Erythroblast (primary cell): Measurements from ENCODE around the gene PTCH1.

Source experiments
- DNase-seq, 2 experiments: peaks; one replicate each; lab custom pipeline; 2025; lab: John Stamatoyannopoulos, UW
- GATA1 ChIP-seq: IDR thresholded peaks from 2 replicates; pipeline ENCODE4 v1.6.1; 2011; ENCODE audit warnings: low read depth, mild to moderate bottlenecking, control low read depth, low read length, moderate library complexity
- POLR2A ChIP-seq: IDR thresholded peaks from 2 replicates; pipeline ENCODE4 v1.6.1; 2011; ENCODE audit warnings: mild to moderate bottlenecking, low read length

The PTCH1 gene

DNA sequence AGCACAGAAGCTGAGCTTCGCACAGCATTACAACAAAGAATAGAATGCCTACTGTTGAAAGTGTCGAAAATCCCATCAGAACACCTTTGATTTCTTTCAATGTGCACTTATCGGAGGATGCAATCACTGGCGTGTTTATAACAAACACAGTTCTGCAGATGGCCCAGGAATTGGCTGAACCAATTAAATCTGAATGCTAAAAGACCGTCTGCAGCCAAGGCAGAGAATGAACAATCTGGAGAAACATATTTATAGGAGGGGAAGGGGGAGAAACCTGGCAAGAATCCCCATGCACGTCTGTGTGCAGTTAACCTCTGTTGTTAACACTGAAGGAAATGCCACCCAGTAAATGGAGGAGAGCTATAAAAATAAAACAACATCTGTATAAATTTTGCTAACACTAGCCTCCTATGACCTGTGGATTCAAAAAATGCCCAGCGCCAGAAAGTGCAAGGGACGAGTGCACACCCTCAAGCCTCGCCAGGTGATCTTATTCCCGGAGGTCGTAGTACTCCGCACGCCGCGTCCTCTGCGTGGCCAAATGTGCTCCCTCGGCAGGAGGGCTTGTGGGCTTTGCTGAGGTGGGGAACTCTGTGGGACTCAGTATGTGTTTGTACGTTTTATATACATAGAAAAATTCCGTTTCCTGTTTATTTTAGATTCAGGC is 56.8 kb downstream of the PTCH1 start:
- TF ChIP-seq GATA1 (no peak), POLR2A (no peak)
- no peak for DNase-seq

DNA sequence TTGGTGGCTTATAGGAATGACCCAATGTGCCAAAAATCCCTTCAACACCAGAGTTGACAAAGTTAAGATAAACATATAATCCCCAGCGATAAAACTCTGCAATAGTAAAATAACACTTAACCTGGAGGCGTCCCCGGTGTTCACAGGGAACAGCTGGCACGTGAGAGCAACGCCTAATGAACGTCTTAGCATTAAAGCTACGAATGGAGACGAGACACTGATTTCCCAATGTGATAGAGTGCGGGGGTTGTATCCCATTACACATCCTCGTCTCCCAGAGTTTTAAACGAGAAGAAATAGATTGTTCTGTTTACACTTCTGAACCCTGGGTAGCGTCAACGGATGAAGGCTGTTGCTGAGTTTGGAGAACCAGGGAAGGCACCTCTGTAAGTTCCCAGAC is 57.6 kb downstream of the PTCH1 start:
- TF ChIP-seq GATA1 (no peak), POLR2A (no peak)

DNA sequence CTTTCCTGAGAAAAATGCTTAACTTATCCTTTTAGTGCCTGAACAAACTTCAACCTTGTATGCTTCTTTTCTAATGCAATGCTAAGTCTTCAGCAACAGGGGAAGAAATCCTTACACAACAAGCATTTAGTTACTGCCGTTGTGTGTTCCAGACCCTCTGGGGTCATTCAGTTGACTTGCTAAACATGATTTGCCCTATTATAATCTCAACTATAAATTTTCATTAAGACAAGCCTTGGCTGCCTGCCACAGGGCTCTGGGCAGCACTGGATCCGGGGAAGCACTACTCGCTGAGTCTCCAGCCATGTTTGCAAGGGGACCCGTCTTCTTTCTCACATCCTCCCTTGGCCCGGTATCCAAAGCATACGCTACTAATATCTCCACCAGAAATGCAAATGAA is 58.1 kb downstream of the PTCH1 start:
- DNase-seq: no peak
- TF ChIP-seq GATA1 (no peak), POLR2A (no peak)

More for the DNA sequence above, 57.6 kb downstream of the PTCH1 start:
- no peak for DNase-seq

DNA sequence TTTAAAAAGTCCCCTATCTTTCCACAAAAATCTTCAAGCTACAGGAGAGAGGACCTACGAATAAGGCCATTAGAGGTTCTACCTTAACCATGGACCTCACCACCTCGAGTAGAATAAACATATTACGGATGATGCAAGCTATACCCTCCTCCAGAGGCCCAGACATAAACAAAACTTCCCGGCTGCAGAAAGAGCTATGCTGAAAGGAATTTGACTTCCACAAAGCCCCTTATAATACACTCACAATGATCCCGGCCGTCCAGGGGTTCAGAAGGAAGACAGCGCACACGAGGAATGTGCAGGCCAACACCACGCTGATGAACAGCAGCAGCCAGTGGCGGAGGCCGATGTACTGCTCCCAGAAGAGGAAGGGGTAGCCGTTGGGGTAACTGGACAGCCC is 59.0 kb downstream of the PTCH1 start:
- no peak for DNase-seq
- TF ChIP-seq GATA1 (no peak), POLR2A (no peak)

DNA sequence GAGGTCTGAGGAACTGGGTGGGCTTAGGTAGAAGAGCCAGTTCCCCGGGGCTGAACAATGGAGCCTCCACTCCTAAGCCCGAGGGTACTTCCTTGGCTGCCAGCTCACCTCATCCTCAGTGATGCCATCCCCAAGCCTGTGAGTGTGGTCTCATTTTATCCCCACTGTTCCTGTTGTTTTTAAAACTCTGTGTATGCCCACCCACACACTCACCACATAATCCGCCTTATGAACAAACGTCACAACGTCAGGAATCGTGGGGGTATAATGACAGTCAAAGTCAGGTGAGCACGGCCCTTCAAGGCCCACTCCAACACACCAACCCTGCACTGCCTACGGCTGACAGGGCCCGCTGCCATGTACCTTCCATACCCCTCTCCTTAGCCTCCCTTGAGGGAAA is 61.1 kb downstream of the PTCH1 start:
- no peak for TF ChIP-seq POLR2A
- no peak for TF ChIP-seq GATA1
- no peak for DNase-seq

DNA sequence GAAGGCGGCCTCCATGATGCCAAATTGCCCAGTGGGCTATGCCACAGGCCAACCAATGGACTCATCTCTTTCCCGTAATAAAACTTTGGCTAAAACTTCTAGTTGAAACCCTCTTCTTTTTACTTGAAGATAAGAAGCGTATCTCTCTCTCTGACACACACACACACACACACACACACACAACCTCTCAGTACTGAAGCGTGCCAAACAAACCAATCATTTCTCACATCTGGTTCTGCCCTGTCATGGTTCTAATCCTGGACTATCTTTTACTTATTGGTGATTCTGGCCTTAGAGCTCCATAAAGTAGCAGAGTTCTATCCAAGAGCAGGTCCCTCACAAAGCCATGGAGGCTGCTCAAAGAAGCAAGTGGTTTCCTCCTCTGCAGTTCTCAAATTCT is 64.6 kb downstream of the PTCH1 start:
- TF ChIP-seq GATA1 (no peak), POLR2A (no peak)
- DNase-seq: peak in 1 of 2 experiments; percentile 35

DNA sequence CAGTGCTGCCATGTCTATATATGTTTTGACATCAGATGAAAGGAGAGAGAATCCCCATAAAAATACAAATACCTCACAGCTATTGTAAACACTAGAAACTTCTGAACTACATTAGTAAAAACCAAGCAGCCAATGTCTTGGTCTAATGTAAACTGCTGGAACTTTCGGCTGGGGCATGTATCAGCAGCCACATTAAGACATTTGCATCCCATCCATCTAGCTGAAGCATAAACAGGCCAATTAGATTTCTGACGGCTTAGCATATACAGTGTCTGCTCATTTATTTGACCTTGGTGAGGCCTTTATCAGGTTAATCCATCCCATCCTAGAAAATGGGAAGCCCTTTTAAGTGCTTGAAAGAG is 65.7 kb downstream of the PTCH1 start:
- no peak for TF ChIP-seq POLR2A
- TF ChIP-seq GATA1: no peak
- no peak for DNase-seq

DNA sequence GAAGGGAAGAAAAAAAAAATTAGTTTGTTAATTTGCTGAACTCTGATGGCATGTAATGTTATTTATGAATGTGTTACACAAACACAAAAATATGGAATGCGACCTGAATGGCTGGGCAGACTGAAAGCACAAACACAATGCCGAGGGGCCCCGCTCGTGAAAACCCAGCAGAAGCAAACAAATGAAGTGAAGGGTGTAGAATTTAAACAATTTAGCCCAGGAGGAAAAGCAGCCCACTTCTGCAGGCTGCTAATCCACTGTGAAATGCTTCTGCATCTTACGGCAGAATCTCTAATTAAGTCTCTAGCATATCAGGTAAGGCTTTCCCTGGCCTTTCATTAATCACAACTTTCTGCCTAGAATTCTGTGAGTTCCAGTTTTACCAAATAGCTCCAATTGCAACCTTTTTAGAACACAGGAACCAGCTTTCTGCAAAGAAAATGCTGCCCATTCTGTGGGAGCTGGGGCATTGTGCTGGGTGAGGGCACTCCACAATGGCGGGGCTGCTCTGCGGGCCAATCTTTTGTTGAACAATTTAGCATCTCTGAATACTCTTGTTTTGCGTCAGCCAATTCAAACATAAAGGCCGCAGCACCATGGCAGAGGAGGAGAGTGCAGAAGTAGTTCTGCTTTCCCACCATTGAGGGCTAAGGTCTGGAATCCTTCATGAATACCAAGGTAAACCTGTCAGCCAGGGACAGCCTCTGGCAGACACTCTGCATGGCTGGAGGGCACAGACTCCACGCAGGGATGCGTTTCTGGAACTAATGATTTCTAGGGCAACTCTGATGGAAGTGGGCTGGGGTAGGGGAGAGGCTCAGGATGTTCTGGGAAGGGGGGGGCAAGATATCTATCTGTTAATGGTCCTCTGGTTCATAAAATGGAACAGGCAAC is 66.4 kb downstream of the PTCH1 start:
- DNase-seq: no peak
- no peak for TF ChIP-seq GATA1
- no peak for TF ChIP-seq POLR2A

DNA sequence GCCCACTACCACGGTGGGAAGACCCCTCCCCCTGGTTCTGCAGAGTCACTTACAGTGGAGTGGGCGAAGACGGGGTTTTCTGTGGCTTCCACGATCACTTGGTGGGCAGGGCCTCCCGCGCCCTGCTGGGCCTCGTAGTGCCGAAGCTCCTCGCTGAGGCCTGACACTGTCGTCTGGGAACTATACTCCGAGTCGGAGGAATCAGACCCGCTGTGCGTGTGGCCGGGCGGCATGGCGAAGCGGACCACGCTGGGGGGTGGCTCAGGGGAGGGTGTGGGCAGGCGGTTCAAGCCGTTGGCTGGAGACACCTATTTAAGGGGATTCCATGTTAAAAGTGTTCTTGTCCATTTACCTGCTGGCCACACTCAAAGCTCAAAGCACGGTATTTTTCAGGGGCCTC is 67.8 kb downstream of the PTCH1 start:
- TF ChIP-seq GATA1 (no peak), POLR2A (no peak)
- no peak for DNase-seq

DNA sequence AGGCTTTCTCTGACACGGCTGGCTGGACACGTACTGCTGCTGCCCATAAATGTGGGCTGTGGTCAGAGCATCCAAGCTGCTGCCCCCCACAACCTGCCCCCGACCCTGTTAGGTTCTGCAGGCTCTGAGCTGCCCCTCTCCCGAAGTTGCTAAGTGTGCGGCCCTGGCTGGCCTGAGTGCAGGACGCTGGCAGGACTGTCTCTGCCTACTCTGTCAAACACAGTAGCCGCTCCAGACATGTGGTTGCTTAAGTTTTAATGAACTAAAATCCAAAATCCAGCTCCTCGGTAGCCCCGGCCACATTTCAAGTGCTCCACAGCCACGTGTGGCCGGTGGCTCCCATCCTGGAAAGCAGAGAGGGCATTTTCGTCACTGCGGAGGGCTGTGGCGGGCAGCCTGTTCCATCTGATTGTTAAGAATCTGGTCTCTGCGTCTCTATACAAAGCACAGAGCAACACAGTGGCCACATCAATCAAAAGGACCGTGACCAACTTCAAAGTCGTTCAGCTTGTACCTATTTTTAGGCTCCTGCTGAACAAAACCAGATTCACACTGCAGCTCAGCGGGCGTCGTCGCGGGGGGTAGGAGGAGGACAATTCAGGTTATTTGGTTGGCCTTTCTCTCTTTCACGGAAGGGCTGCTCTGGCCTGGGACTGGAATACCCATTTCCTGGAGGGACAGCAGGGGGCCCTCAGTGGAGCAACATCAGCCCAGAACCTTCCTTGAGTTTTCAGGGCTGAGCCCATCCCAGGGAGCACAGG is 68.9 kb downstream of the PTCH1 start:
- TF ChIP-seq GATA1: no peak
- TF ChIP-seq POLR2A: no peak
- no peak for DNase-seq

DNA sequence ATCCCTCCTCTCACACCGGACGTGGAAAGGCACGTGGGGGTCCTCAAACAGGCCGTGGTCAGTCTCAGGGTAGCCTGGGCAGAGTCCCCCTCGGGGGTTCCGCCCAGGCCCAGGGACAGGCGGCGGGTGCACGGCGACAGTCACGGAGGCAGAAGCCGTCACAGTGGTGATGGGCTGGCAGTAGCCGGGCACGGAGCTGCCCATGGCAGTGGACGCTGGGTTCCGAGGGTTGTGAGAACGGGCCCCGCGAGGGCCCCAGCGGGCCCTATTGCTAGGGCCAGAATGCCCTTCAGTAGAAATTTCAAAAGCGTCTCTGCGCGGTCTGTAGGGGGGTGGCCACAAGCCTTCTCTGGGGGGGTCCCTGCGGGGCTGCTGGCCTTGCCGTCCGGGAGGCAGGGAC is 69.8 kb downstream of the PTCH1 start:
- TF ChIP-seq GATA1: no peak
- TF ChIP-seq POLR2A: no peak

DNA sequence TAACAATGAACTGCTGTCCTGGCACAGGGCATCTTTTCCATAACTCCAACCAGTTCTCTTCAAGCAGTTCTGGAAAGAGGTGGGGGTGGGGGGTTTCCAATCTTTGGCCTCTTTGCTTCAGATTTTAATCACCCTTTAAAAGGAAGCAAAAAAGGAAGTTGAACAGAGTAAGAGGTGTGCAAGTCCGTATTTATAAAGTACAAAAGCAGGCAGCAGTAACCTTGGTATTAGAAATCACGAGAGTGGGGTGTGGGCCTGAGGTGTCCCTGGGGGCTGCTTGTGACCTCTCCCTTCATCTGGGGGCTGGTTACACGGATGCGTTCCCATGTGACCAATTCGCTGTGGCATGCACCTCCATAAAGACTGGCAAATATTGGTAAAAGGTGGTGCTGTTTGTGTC is 70.5 kb downstream of the PTCH1 start:
- DNase-seq: no peak
- no peak for TF ChIP-seq POLR2A
- TF ChIP-seq GATA1: no peak

More for the DNA sequence above, 69.8 kb downstream of the PTCH1 start:
- DNase-seq: no peak

DNA sequence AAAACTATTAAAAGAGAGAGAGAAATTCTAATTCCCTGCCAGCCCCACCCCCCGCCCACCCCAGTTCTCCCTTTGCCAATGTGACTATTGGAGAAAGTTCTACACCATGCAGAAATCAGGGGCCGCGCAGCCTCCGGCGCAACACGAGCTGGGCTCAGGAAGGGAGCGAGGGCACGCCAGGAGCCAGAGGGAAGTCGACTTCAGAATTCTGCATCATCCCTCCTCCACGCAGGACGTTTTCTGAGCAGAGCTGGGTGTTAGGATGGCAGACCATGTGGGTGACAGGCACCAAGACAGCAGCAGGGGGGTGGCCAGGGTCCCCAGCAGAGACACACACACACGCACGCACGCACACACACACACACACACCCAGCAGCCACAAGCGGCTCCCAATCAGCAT is 72.6 kb downstream of the PTCH1 start:
- TF ChIP-seq GATA1: no peak
- DNase-seq: no peak

DNA sequence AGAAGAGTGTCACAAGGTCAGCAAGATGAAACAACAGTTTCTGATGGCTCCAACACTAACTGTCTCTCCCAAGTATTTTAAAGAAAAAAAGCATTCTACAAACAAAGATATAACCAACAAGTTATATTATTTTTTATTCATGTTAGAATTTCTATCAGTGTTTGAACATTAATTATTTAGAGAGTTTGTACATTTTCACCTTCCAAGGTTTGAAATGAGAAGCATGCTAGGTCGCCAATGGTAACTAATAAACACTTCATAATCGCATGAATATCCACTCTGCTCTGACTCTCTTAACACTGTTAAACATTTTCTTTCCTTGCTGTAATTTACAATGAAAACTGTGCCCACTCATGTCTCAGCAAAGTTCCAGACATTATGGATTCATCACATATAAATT is 73.5 kb downstream of the PTCH1 start:
- no peak for DNase-seq
- TF ChIP-seq POLR2A (no peak), GATA1 (no peak)
